NCI-H2196 (cell line): Measurements from ENCODE around the gene TUBGCP3.

ENCODE experiments used
- DNase-seq: peaks from one replicate; lab custom pipeline; 2025; ENCODE audit not compliant: unreplicated experiment; lab: John Stamatoyannopoulos, UW

TUBGCP3 gene

GRCh38 chr13:112617754-112618375 lies 29.9 kb upstream of the TUBGCP3 start:
- DNase-seq, result no peak

GRCh38 chr13:112616586-112617362 lies 28.8 kb upstream of the TUBGCP3 start:
- no peak for DNase-seq

GRCh38 chr13:112615391-112615790 lies 27.4 kb upstream of the TUBGCP3 start:
- DNase-seq, result no peak

- DNase-seq, result no peak
Measured at GRCh38 chr13:112614835-112615234, 26.9 kb upstream of the TUBGCP3 start.

GRCh38 chr13:112608212-112608611 lies 20.3 kb upstream of the TUBGCP3 start:
- DNase-seq, result no peak

GRCh38 chr13:112606109-112607001 lies 18.4 kb upstream of the TUBGCP3 start:
- DNase-seq, result peak; percentile 77

- DNase-seq, result no peak
Measured at GRCh38 chr13:112605531-112605990, 17.6 kb upstream of the TUBGCP3 start.

- no peak for DNase-seq
Measured at GRCh38 chr13:112603641-112604225, 15.8 kb upstream of the TUBGCP3 start.

GRCh38 chr13:112602189-112602588 lies 14.2 kb upstream of the TUBGCP3 start:
- no peak for DNase-seq

- DNase-seq, result no peak
Measured at GRCh38 chr13:112601371-112601770, 13.4 kb upstream of the TUBGCP3 start.

- DNase-seq, result no peak
Measured at GRCh38 chr13:112596235-112596634, 8.3 kb upstream of the TUBGCP3 start.

- no peak for DNase-seq
Measured at GRCh38 chr13:112592647-112593046, 4.7 kb upstream of the TUBGCP3 start.

GRCh38 chr13:112592181-112592580 lies 4.2 kb upstream of the TUBGCP3 start:
- no peak for DNase-seq

- DNase-seq, result peak; percentile 8
Measured at GRCh38 chr13:112588490-112589297, 741 bp upstream of the TUBGCP3 start.

- peak; percentile 32 for DNase-seq
Measured at GRCh38 chr13:112587212-112587763, 665 bp downstream of the TUBGCP3 start.

- DNase-seq, result no peak
Measured at GRCh38 chr13:112586334-112586960, 1.5 kb downstream of the TUBGCP3 start.

GRCh38 chr13:112583592-112584277 lies 4.2 kb downstream of the TUBGCP3 start:
- DNase-seq, result no peak

- no peak for DNase-seq
Measured at GRCh38 chr13:112582263-112582662, 5.7 kb downstream of the TUBGCP3 start.

- DNase-seq, result no peak
Measured at GRCh38 chr13:112580912-112581311, 7.0 kb downstream of the TUBGCP3 start.
